ENCODE results near the gene E2F4. TPM values are rescaled to one million over a fixed set of nuclear protein-coding genes. Genes with fewer than 3 reads are reported as not detected.

E2F4 gene
- total and polyA plus RNA-seq, 2 of the 13 experiments (the other 11 are each of a cell fraction or from before 2014, with no cell fraction given) = 84.8 to 91.2 TPM

GRCh38 chr16:67186550-67186950 is 5.4 kb upstream of the E2F4 start:
- H4K20me1 ChIP-seq (ENCODE audit: insufficient read depth, low read length) = no peaks in the 10 kb centered on the region
- no peak overlapping the region for H2AFZ ChIP-seq (ENCODE audit: low read length)
- no peak overlapping the region for H3K9ac ChIP-seq (ENCODE audit: insufficient read depth, low read depth, low read length)
- peaks cover 61% of the 10 kb centered on the region for H3K4me1 ChIP-seq (ENCODE audit: insufficient read depth, low read length)
- no peak overlapping the region for H3K27ac ChIP-seq (ENCODE audit: extremely low read length, insufficient read depth, low read length)
- POLR2A ChIA-PET = interaction anchor here (1.0 kb wide), 1 partner anchor 16 kb away, joined by 3 read pairs; the partner anchor contains the start of gene NOL3
- H3K9me3 ChIP-seq (ENCODE audit: low read length) = no peaks in the 10 kb centered on the region
- CTCF ChIA-PET (ENCODE audit: low intra/inter-chr PET ratio, low total read pairs) = interaction anchor here (1.6 to 2.5 kb wide), 3 partner anchors 12 to 239 kb away, joined by 5 to 12 read pairs (median 6); no protein-coding TSS in a partner anchor
- peaks cover 7 to 10% of the 10 kb centered on the region in 2 experiments; a peak in 2 of 5 replicates for H3K27me3 ChIP-seq (ENCODE audit: control insufficient read depth in 1 of 2, insufficient read depth in 2 of 2, low read length in 2 of 2)
- no peak overlapping the region for H3K4me2 ChIP-seq (ENCODE audit: low read depth, low read length)
- ATAC-seq (no peak), DNase-seq (ENCODE audit: low spot score) (no peak), FAIRE-seq (no peak)
- no peaks in the 10 kb centered on the region for H3K36me3 ChIP-seq (replicated peaks in 1 of 2; ENCODE audit: control insufficient read depth in 1 of 2, insufficient read depth in 2 of 2, low read length in 2 of 2)
- H3K79me2 ChIP-seq (ENCODE audit: insufficient read depth, low read length) = no peaks in the 10 kb centered on the region
- in situ Hi-C loops (cut with HindIII; ENCODE audit: extremely low pct_ligation_motif_present, low pct_unique_long_range_greater_than_20kb) (loop anchor here (5.0 kb wide), 1 partner anchor 209 kb away; no protein-coding TSS in a partner anchor), intact Hi-C loops (cut with micrococcal nuclease; ENCODE audit: unreplicated experiment) (loop anchor here (5.0 kb wide), 1 partner anchor 41 kb away; the partner anchor contains the start of gene TMEM208)
- no peak overlapping the region for H3K4me3 ChIP-seq (replicated peaks in 1 of 3; ENCODE audit: insufficient read depth in 1 of 3, low read depth in 2 of 3, low read length in 3 of 3)
- 3% methylated on average over 4 of the region's 5 CpGs for WGBS (ENCODE audit: low lambda C conversion rate)
- no TSS peak for BruUV-seq (replicated peaks)
- TF ChIP-seq RBM22 (optimal IDR thresholded peaks at IDR 0.05; ENCODE audit: low read length) (no peak), GRHL1 (CRISPR knock-in tag; conservative IDR thresholded peaks at IDR 0.05) (no peak), ZNF770 (CRISPR knock-in tag; IDR thresholded peaks at IDR 0.05) (no peak), SMARCC2 (IDR thresholded peaks at IDR 0.05) (no peak), ZNF678 (CRISPR knock-in tag; IDR thresholded peaks at IDR 0.05) (no peak), NFE2L2 (IDR thresholded peaks at IDR 0.05; ENCODE audit: low read length) (no peak), ZNF569 (CRISPR knock-in tag; IDR thresholded peaks at IDR 0.05; ENCODE audit: borderline replicate concordance) (no peak), YY1 (IDR thresholded peaks at IDR 0.05; ENCODE audit: insufficient read depth, insufficient replicate concordance, low read depth, low read length) (no peak), JUND (CRISPR knock-in tag; IDR thresholded peaks at IDR 0.05) (no peak), RNF2 (conservative IDR thresholded peaks at IDR 0.05; ENCODE audit: low read depth) (no peak), TERF1 (CRISPR knock-in tag; IDR thresholded peaks at IDR 0.05) (no peak), ZC3H13 (CRISPR knock-in tag; IDR thresholded peaks at IDR 0.05) (0 out of 2 replicates have a peak, but pooled peaks have one; percentile 6), NFIB (CRISPR knock-in tag; IDR thresholded peaks at IDR 0.05; ENCODE audit: borderline replicate concordance) (peak; percentile 88; the same call in 1 of the 2 replicates), ZNF205 (CRISPR knock-in tag; IDR thresholded peaks at IDR 0.05) (no peak), ZNF605 (CRISPR knock-in tag; IDR thresholded peaks at IDR 0.05) (0 out of 2 replicates have a peak, but pooled peaks have one; percentile 21), ZNF354B (CRISPR knock-in tag; IDR thresholded peaks at IDR 0.05) (no peak), PHF5A (CRISPR knock-in tag; IDR thresholded peaks at IDR 0.05; ENCODE audit: low read depth, unreplicated experiment) (no peak), PHF21A (CRISPR knock-in tag; IDR thresholded peaks at IDR 0.05) (no peak), FOXK2 (IDR thresholded peaks at IDR 0.05) (no peak)
